ENCODE measurements around the gene NPFFR1.
"Not testable (repeated sequence)": the region's sequence is repeated elsewhere in the genome, so short reads cannot be mapped to it uniquely, and the experiment has no call there.

NPFFR1 gene

GRCh38 chr10:70232155-70232858 is 51.5 kb downstream of the NPFFR1 start:
- DNase-seq (ENCODE audit: low read depth, low spot score): no peak
- peak overlapping the region; percentile 70 for H3K27ac ChIP-seq

GRCh38 chr10:70228491-70228890 is 55.3 kb downstream of the NPFFR1 start:
- DNase-seq (ENCODE audit: low read depth, low spot score): no peak
- H3K27ac ChIP-seq: peak overlapping the region; percentile 67

- no peak for DNase-seq (ENCODE audit: low read depth, low spot score)
- peak overlapping the region; percentile 67 for H3K27ac ChIP-seq
Measured at GRCh38 chr10:70227548-70228320, 56.1 kb downstream of the NPFFR1 start.

GRCh38 chr10:70223728-70224127 is 60.1 kb downstream of the NPFFR1 start:
- no peak for DNase-seq (ENCODE audit: low read depth, low spot score)

GRCh38 chr10:70222811-70223447 is 60.9 kb downstream of the NPFFR1 start:
- DNase-seq (ENCODE audit: low read depth, low spot score): not testable (repeated sequence)

More at GRCh38 chr10:70223728-70224127, 60.1 kb downstream of the NPFFR1 start:
- H3K27ac ChIP-seq: peak overlapping the region; percentile 67

GRCh38 chr10:70222340-70222794 is 61.4 kb downstream of the NPFFR1 start:
- DNase-seq (ENCODE audit: low read depth, low spot score): peak; percentile 66
- H3K27ac ChIP-seq: peak overlapping the region; percentile 67

More at GRCh38 chr10:70222811-70223447, 60.9 kb downstream of the NPFFR1 start:
- H3K27ac ChIP-seq: peak overlapping the region; percentile 67

GRCh38 chr10:70221030-70221429 is 62.8 kb downstream of the NPFFR1 start:
- peak overlapping the region; percentile 67 for H3K27ac ChIP-seq

GRCh38 chr10:70212879-70213278 is 70.9 kb downstream of the NPFFR1 start:
- DNase-seq (ENCODE audit: low read depth, low spot score): no peak
- H3K27ac ChIP-seq: peak overlapping the region; percentile 6

More at GRCh38 chr10:70221030-70221429, 62.8 kb downstream of the NPFFR1 start:
- no peak for DNase-seq (ENCODE audit: low read depth, low spot score)

- DNase-seq (ENCODE audit: low read depth, low spot score): no peak
- H3K27ac ChIP-seq: peak overlapping the region; percentile 6
Measured at GRCh38 chr10:70212277-70212676, 71.5 kb downstream of the NPFFR1 start.

GRCh38 chr10:70206762-70207161 is 77.0 kb downstream of the NPFFR1 start:
- no peak overlapping the region for H3K27ac ChIP-seq
- no peak for DNase-seq (ENCODE audit: low read depth, low spot score)

GRCh38 chr10:70201105-70201504 is 82.7 kb downstream of the NPFFR1 start:
- no peak overlapping the region for H3K27ac ChIP-seq
- DNase-seq (ENCODE audit: low read depth, low spot score): no peak

- DNase-seq (ENCODE audit: low read depth, low spot score): no peak
- no peak overlapping the region for H3K27ac ChIP-seq
Measured at GRCh38 chr10:70198696-70199466, 84.9 kb downstream of the NPFFR1 start.
